BLaER1 treated with 17β-estradiol and CSF1 and Interleukin-3, amounts not matched to agents 10 nM and 100 nM (cell line): ENCODE measurements around the gene LSAMP.
A peak's percentile ranks its signal among the peaks of the same experiment; 100 is the strongest.

Experiments used
- H3K27ac ChIP-seq, 11 experiments: shearing (Covaris generic); formaldehyde crosslinking; 2 replicates each; pipeline ENCODE4 v1.8.1; 2022
- H3K27me3 ChIP-seq, 11 experiments: shearing (Covaris generic); formaldehyde crosslinking; 2 replicates each; pipeline ENCODE4 v1.8.1; 2022
- H3K36me3 ChIP-seq, 11 experiments: shearing (Covaris generic); formaldehyde crosslinking; 2 replicates each; pipeline ENCODE4 v1.8.1; 2022
- H3K4me1 ChIP-seq, 10 experiments: shearing (Covaris generic); formaldehyde crosslinking; 2 replicates each; pipeline ENCODE4 v1.8.1; 2022
- H3K4me2 ChIP-seq, 11 experiments: shearing (Covaris generic); formaldehyde crosslinking; 2 replicates each; pipeline ENCODE4 v1.8.1; 2022
- H3K4me3 ChIP-seq, 10 experiments: shearing (Covaris generic); formaldehyde crosslinking; 2 replicates each; pipeline ENCODE4 v1.8.1; 2022
- H3K9ac ChIP-seq, 11 experiments: shearing (Covaris generic); formaldehyde crosslinking; 2 replicates each; pipeline ENCODE4 v1.8.1; 2022
- H3K9me3 ChIP-seq, 11 experiments: shearing (Covaris generic); formaldehyde crosslinking; replicated peaks in 1 of 11; 2 replicates each; pipeline ENCODE4 v1.8.1; 2022
- H4K20me1 ChIP-seq, 11 experiments: shearing (Covaris generic); formaldehyde crosslinking; 2 replicates each; pipeline ENCODE4 v1.8.1; 2022
- Cebpa-rat ChIP-seq, 11 experiments: shearing (Covaris generic); IDR thresholded peaks; 2 replicates each; pipeline ENCODE4 v1.8.1; 2022

The LSAMP gene

GRCh38 chr3:115913069-115913686 is 532.1 kb downstream of the LSAMP start:
- Histone ChIP-seq H3K27me3 (no peaks in the 10 kb centered on the region), H3K9me3 (no peaks in the 10 kb centered on the region), H3K9ac (no peak overlapping the region), H3K4me1 (no peaks in the 10 kb centered on the region), H4K20me1 (no peaks in the 10 kb centered on the region), H3K4me3 (no peak overlapping the region), H3K36me3 (no peaks in the 10 kb centered on the region), H3K27ac (no peak overlapping the region), H3K4me2 (no peak overlapping the region)
- TF ChIP-seq Cebpa-rat (IDR thresholded peaks at IDR 0.05): no peak

GRCh38 chr3:115912372-115912771 is 532.9 kb downstream of the LSAMP start:
- Histone ChIP-seq H3K4me3 (no peak overlapping the region), H4K20me1 (no peaks in the 10 kb centered on the region), H3K4me2 (no peak overlapping the region), H3K27ac (no peak overlapping the region), H3K4me1 (no peaks in the 10 kb centered on the region), H3K36me3 (no peaks in the 10 kb centered on the region), H3K9me3 (no peaks in the 10 kb centered on the region), H3K27me3 (no peaks in the 10 kb centered on the region), H3K9ac (no peak overlapping the region)
- TF ChIP-seq Cebpa-rat (IDR thresholded peaks at IDR 0.05): 0 out of 22 replicates have a peak, but pooled peaks of 1 of the 11 experiments have one; percentile 24

GRCh38 chr3:115905871-115906270 is 539.4 kb downstream of the LSAMP start:
- no peaks in the 10 kb centered on the region for H3K9me3 ChIP-seq
- no peaks in the 10 kb centered on the region for H3K27me3 ChIP-seq
- no peak overlapping the region for H3K4me3 ChIP-seq

GRCh38 chr3:115903843-115904242 is 541.4 kb downstream of the LSAMP start:
- peaks cover 0 to 2% (median 0%) of the 10 kb centered on the region in 10 experiments; a peak in 4 of 20 replicates for H3K4me1 ChIP-seq
- no peaks in the 10 kb centered on the region for H4K20me1 ChIP-seq
- H3K9ac ChIP-seq: no peak overlapping the region
- no peaks in the 10 kb centered on the region for H3K9me3 ChIP-seq
- no peak for TF ChIP-seq Cebpa-rat (IDR thresholded peaks at IDR 0.05)
- H3K27me3 ChIP-seq: no peaks in the 10 kb centered on the region
- H3K27ac ChIP-seq: no peak overlapping the region
- H3K4me3 ChIP-seq: no peak overlapping the region
- H3K36me3 ChIP-seq: no peaks in the 10 kb centered on the region
- no peak overlapping the region for H3K4me2 ChIP-seq

More at GRCh38 chr3:115905871-115906270, 539.4 kb downstream of the LSAMP start:
- TF ChIP-seq Cebpa-rat (IDR thresholded peaks at IDR 0.05): no peak
- Histone ChIP-seq H3K4me2 (no peak overlapping the region), H3K9ac (no peak overlapping the region), H3K4me1 (no peaks in the 10 kb centered on the region), H3K27ac (no peak overlapping the region), H3K36me3 (no peaks in the 10 kb centered on the region), H4K20me1 (no peaks in the 10 kb centered on the region)

- no peak for TF ChIP-seq Cebpa-rat (IDR thresholded peaks at IDR 0.05)
- no peak overlapping the region for H3K27ac ChIP-seq
- H3K4me3 ChIP-seq: no peak overlapping the region
- no peaks in the 10 kb centered on the region for H3K36me3 ChIP-seq
- H3K4me1 ChIP-seq: peaks cover 0 to 7% (median 0%) of the 10 kb centered on the region in 10 experiments; a peak in 5 of 20 replicates
- H3K9me3 ChIP-seq: no peaks in the 10 kb centered on the region
- H3K9ac ChIP-seq: no peak overlapping the region
- no peak overlapping the region for H3K4me2 ChIP-seq
- H4K20me1 ChIP-seq: no peaks in the 10 kb centered on the region
- H3K27me3 ChIP-seq: no peaks in the 10 kb centered on the region
Measured at GRCh38 chr3:115901008-115901407, 544.3 kb downstream of the LSAMP start.

DNA sequence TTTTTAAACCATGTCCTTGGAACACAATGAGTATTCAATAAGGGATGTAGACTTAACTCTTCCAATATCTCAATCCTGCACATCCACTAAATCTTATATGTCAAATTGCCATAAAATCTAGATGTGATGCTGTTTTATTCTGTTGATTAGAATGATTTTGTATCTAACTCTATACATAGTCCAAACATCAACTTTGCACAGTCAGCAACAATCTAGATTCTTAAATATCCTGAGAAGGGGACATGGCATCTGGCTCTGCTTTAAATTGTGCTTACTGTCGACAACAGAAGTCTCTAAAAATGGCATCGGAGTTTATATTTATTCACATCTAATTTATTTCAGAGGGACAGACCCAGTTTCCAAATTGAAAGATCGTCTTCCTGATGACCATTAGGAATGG is 545.8 kb downstream of the LSAMP start:
- no peak for TF ChIP-seq Cebpa-rat (IDR thresholded peaks at IDR 0.05)
- Histone ChIP-seq H3K4me1 (peaks cover 0 to 7% (median 0%) of the 10 kb centered on the region in 10 experiments; a peak in 5 of 20 replicates), H3K27ac (no peak overlapping the region), H3K36me3 (no peaks in the 10 kb centered on the region), H3K4me2 (no peak overlapping the region), H3K9ac (no peak overlapping the region), H3K4me3 (no peak overlapping the region), H4K20me1 (no peaks in the 10 kb centered on the region), H3K9me3 (no peaks in the 10 kb centered on the region), H3K27me3 (no peaks in the 10 kb centered on the region)

DNA sequence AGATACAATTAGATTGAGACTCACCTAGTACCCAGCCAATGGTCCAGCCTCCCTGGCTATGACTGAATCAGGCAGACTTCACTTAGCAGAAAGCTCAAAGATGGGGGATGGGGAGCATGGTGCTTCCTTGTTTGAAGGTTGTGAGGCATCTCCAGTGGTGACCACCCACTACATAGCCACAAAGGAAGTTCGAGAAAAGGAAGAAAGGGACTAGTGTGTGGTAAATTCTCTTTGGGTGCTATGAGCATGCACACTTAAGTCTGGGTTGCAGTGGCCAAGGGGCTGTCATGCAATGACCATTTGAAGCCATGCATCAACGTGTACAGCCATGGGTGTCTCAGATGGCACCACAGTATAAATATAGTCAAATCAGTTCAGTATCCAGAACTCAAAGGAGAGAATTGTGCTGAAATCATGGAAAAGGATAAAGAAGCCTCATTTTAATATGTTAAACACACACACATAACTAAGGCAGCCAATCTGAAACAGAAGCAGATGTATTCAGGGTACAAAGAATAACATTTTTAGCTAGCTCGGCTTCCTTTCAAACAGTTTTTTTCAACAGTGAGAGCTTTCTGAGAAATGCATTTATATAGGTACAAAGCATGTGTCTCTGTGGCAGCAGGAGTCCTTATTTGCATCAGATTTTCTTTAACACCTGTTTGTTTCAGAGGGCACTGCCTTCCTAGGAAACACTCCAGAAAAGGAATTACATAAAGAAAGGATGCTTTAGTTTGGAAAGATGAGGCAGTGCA is 546.5 kb downstream of the LSAMP start:
- Histone ChIP-seq H3K4me2 (peak overlapping the region in 1 of 11 experiments; percentile 16; a peak in 1 of 22 replicates), H4K20me1 (no peaks in the 10 kb centered on the region), H3K4me3 (no peak overlapping the region), H3K9me3 (no peaks in the 10 kb centered on the region), H3K4me1 (peaks cover 0 to 7% (median 0%) of the 10 kb centered on the region in 10 experiments; a peak in 5 of 20 replicates), H3K27me3 (no peaks in the 10 kb centered on the region), H3K27ac (no peak overlapping the region), H3K36me3 (no peaks in the 10 kb centered on the region), H3K9ac (no peak overlapping the region)
- TF ChIP-seq Cebpa-rat (IDR thresholded peaks at IDR 0.05): no peak

- H3K27ac ChIP-seq: no peak overlapping the region
- H3K27me3 ChIP-seq: no peaks in the 10 kb centered on the region
- H3K4me1 ChIP-seq: no peaks in the 10 kb centered on the region
Measured at GRCh38 chr3:115891006-115891636, 554.2 kb downstream of the LSAMP start.

GRCh38 chr3:115890579-115890978 is 554.7 kb downstream of the LSAMP start:
- Histone ChIP-seq H3K9ac (no peak overlapping the region), H3K9me3 (no peaks in the 10 kb centered on the region), H4K20me1 (no peaks in the 10 kb centered on the region), H3K27me3 (no peaks in the 10 kb centered on the region), H3K4me1 (no peaks in the 10 kb centered on the region), H3K4me2 (no peak overlapping the region), H3K4me3 (no peak overlapping the region), H3K36me3 (no peaks in the 10 kb centered on the region), H3K27ac (no peak overlapping the region)
- no peak for TF ChIP-seq Cebpa-rat (IDR thresholded peaks at IDR 0.05)

More at GRCh38 chr3:115891006-115891636, 554.2 kb downstream of the LSAMP start:
- H4K20me1 ChIP-seq: no peaks in the 10 kb centered on the region
- H3K4me2 ChIP-seq: no peak overlapping the region
- no peak for TF ChIP-seq Cebpa-rat (IDR thresholded peaks at IDR 0.05)
- no peaks in the 10 kb centered on the region for H3K9me3 ChIP-seq
- no peaks in the 10 kb centered on the region for H3K36me3 ChIP-seq
- no peak overlapping the region for H3K9ac ChIP-seq
- no peak overlapping the region for H3K4me3 ChIP-seq
